ENCODE data around the gene SERGEF. TPM values are rescaled to one million over a fixed set of nuclear protein-coding genes. Genes with fewer than 3 reads are reported as not detected.

Gene SERGEF
- total and polyA plus RNA-seq, 10 donors = 29.0 to 55.5 (median 38.8) TPM

- TF ChIP-seq, protein P1, sequence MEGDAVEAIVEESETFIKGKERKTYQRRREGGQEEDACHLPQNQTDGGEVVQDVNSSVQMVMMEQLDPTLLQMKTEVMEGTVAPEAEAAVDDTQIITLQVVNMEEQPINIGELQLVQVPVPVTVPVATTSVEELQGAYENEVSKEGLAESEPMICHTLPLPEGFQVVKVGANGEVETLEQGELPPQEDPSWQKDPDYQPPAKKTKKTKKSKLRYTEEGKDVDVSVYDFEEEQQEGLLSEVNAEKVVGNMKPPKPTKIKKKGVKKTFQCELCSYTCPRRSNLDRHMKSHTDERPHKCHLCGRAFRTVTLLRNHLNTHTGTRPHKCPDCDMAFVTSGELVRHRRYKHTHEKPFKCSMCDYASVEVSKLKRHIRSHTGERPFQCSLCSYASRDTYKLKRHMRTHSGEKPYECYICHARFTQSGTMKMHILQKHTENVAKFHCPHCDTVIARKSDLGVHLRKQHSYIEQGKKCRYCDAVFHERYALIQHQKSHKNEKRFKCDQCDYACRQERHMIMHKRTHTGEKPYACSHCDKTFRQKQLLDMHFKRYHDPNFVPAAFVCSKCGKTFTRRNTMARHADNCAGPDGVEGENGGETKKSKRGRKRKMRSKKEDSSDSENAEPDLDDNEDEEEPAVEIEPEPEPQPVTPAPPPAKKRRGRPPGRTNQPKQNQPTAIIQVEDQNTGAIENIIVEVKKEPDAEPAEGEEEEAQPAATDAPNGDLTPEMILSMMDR (IDR thresholded peaks at IDR 0.05 in 8 of 11, conservative IDR thresholded peaks at IDR 0.05 in 3 of 11) = no peak
- TF ChIP-seq POLR2A (IDR thresholded peaks at IDR 0.05) (no peak), POLR2AphosphoS5 (IDR thresholded peaks at IDR 0.05) (no peak)
- Histone ChIP-seq H3K4me1 (no peaks in the 10 kb centered on the region), H3K27me3 (replicated peaks in 1 of 7) (peaks cover 0 to 4% (median 0%) of the 10 kb centered on the region in 7 donors), H3K36me3 (no peaks in the 10 kb centered on the region), H3K9me3 (no peaks in the 10 kb centered on the region), H3K4me3 (no peak overlapping the region), H3K27ac (no peak overlapping the region)
- intact Hi-C loops (cut with DNase I; ENCODE audit: low total_unique reads) = no loop called here
- 88 to 95% (median 92%) methylated on average over 5 to 7 of the region's 7 CpGs for WGBS, 5 donors
- peak; percentile 62 for DNase-seq
Observed at GRCh38 chr11:17768547-17768946, 244.3 kb downstream of the SERGEF start.

DNA sequence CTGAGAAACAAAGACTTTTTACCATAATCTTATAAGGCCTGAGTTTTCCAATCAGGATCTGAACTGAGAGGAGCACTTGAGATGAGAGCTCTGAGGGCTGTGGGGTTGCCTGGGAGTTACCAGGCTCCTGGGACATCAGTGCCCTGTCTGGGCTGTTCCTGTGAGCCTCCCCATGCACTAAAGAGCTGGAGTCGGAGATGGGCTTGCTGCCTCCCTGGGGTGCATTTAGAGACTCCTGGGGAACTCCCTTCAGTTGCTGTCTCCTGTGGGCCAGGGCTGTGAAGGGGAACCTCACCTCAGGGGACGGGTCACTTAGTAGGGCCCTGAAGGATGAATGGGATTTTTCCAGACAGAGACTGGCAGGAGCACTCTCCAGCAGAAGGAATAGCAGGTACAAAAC lies 244.9 kb downstream of the SERGEF start:
- no peak for TF ChIP-seq POLR2AphosphoS5 (IDR thresholded peaks at IDR 0.05)
- TF ChIP-seq, protein P1 (IDR thresholded peaks at IDR 0.05 in 8 of 11, conservative IDR thresholded peaks at IDR 0.05 in 3 of 11) = no peak
- no peak for TF ChIP-seq POLR2A (IDR thresholded peaks at IDR 0.05)
- Histone ChIP-seq H3K9me3 (no peaks in the 10 kb centered on the region), H3K4me1 (no peaks in the 10 kb centered on the region), H3K27ac (no peak overlapping the region), H3K4me3 (no peak overlapping the region), H3K36me3 (no peaks in the 10 kb centered on the region), H3K27me3 (replicated peaks in 1 of 7) (peaks cover 0 to 4% (median 0%) of the 10 kb centered on the region in 7 donors)
- intact Hi-C loops (cut with DNase I; ENCODE audit: low total_unique reads) = no loop called here
- 71 to 96% (median 78%) methylated on average over 2 of the region's 2 CpGs for WGBS, 5 donors
- DNase-seq = peak; percentile 54

GRCh38 chr11:17767301-17767885 lies 245.5 kb downstream of the SERGEF start:
- Histone ChIP-seq H3K9me3 (no peaks in the 10 kb centered on the region), H3K27ac (no peak overlapping the region), H3K4me3 (no peak overlapping the region), H3K27me3 (replicated peaks in 1 of 7) (peaks cover 0 to 4% (median 0%) of the 10 kb centered on the region in 7 donors), H3K4me1 (no peaks in the 10 kb centered on the region), H3K36me3 (no peaks in the 10 kb centered on the region)
- 77 to 87% (median 83%) methylated on average over 5 to 7 of the region's 7 CpGs for WGBS, 5 donors
- DNase-seq = peak; percentile 35
- intact Hi-C loops (cut with DNase I; ENCODE audit: low total_unique reads) = no loop called here
- no peak for TF ChIP-seq POLR2A (IDR thresholded peaks at IDR 0.05)
- TF ChIP-seq, protein P1 (IDR thresholded peaks at IDR 0.05 in 8 of 11, conservative IDR thresholded peaks at IDR 0.05 in 3 of 11) = no peak
- TF ChIP-seq POLR2AphosphoS5 (IDR thresholded peaks at IDR 0.05) = no peak

- H3K27ac ChIP-seq = no peak overlapping the region
- no peaks in the 10 kb centered on the region for H3K9me3 ChIP-seq
- no peak for TF ChIP-seq POLR2A (IDR thresholded peaks at IDR 0.05)
- no peak for TF ChIP-seq POLR2AphosphoS5 (IDR thresholded peaks at IDR 0.05)
- TF ChIP-seq, protein P1 (IDR thresholded peaks at IDR 0.05 in 8 of 11, conservative IDR thresholded peaks at IDR 0.05 in 3 of 11) = no peak
- H3K36me3 ChIP-seq = no peaks in the 10 kb centered on the region
- 62 to 91% (median 64%) methylated on average over 4 to 5 of the region's 5 CpGs for WGBS, 5 donors
- intact Hi-C loops (cut with DNase I; ENCODE audit: low total_unique reads) = no loop called here
- peaks cover 0 to 4% (median 0%) of the 10 kb centered on the region in 7 donors for H3K27me3 ChIP-seq (replicated peaks in 1 of 7)
- DNase-seq = peak; percentile 17
- H3K4me3 ChIP-seq = no peak overlapping the region
- no peaks in the 10 kb centered on the region for H3K4me1 ChIP-seq
Observed at GRCh38 chr11:17766590-17766989, 246.3 kb downstream of the SERGEF start.

Data from spleen (tissue), 11 donors.